Measurements from ENCODE around the gene ATG12. TPM values are rescaled to one million over a fixed set of nuclear protein-coding genes. Genes with fewer than 3 reads are reported as not detected.

ATG12 gene
- total and polyA plus RNA-seq, 2 of the 13 experiments (the other 11 are each of a cell fraction or from before 2014, with no cell fraction given) = 46.4 to 58.1 TPM

DNA sequence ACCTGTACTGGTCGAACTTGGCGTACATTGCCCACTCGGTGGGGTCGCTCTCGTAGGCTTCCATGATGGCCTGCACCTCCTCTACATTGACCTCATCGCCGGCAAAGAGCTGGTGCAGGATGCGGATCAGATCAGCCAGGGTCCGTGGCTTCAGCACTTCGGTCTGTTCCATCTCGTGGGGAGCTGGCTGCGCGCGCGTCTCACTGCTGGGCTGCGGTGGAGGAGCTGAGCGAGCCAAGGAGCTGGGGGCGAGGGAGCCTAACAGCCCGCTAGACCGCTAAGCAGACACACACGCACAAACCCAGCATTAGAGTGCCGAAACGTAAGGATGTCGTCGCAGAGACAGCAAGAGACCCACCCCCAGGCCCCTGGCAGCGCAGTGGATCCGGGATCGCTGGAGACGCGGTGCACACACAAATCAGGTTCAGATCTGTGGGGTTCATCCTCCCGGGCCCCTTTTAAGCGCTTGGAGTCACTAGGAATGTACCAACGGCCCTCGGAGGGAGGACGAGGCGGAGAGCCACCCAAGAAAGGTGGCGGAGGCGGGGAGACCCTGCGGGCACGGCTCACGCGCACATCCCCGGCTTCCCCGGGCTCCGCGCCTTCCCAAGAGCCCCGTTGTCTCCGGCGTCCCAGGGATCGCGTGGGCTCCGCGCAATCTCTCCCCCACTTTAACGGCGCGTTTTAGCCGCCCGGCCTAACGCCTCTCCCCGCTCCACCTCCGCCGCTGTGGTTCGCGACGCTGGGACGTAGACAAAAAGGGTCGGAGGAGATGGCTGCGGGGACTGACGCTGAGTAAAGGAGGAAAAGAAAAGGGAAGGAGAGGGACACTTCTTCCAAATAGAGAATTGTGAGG is 24.9 kb downstream of the ATG12 start, which contains the start of gene CDO1 (continued):
- TF ChIP-seq, protein P1, sequence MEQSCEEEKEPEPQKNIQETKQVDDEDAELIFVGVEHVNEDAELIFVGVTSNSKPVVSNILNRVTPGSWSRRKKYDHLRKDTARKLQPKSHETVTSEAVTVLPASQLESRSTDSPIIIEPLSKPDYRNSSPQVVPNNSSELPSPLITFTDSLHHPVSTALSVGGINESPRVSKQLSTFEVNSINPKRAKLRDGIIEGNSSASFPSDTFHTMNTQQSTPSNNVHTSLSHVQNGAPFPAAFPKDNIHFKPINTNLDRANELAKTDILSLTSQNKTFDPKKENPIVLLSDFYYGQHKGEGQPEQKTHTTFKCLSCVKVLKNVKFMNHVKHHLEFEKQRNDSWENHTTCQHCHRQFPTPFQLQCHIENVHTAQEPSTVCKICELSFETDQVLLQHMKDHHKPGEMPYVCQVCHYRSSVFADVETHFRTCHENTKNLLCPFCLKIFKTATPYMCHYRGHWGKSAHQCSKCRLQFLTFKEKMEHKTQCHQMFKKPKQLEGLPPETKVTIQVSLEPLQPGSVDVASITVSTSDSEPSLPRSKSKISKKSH (CRISPR knock-in tag; IDR thresholded peaks at IDR 0.05; ENCODE audit: borderline replicate concordance) = peak; percentile 54; the same call in 1 of the 2 replicates
- TF ChIP-seq SKI (IDR thresholded peaks at IDR 0.05; ENCODE audit: partially characterized antibody) (no peak), DMTF1 (CRISPR knock-in tag; IDR thresholded peaks at IDR 0.05) (no peak), ERF (CRISPR knock-in tag; IDR thresholded peaks at IDR 0.05) (no peak), CHD4 (IDR thresholded peaks at IDR 0.05; ENCODE audit: borderline replicate concordance, low read length) (no peak), ARID4A (CRISPR knock-in tag; IDR thresholded peaks at IDR 0.05; ENCODE audit: borderline replicate concordance) (peak; percentile 58; the same call in 1 of the 2 replicates), ZFAT (CRISPR knock-in tag; conservative IDR thresholded peaks at IDR 0.05) (no peak), ZMYM4 (CRISPR knock-in tag; IDR thresholded peaks at IDR 0.05) (peak; percentile 65)
- TF ChIP-seq, protein P2, sequence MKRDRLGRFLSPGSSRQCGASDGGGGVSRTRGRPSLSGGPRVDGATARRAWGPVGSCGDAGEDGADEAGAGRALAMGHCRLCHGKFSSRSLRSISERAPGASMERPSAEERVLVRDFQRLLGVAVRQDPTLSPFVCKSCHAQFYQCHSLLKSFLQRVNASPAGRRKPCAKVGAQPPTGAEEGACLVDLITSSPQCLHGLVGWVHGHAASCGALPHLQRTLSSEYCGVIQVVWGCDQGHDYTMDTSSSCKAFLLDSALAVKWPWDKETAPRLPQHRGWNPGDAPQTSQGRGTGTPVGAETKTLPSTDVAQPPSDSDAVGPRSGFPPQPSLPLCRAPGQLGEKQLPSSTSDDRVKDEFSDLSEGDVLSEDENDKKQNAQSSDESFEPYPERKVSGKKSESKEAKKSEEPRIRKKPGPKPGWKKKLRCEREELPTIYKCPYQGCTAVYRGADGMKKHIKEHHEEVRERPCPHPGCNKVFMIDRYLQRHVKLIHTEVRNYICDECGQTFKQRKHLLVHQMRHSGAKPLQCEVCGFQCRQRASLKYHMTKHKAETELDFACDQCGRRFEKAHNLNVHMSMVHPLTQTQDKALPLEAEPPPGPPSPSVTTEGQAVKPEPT (CRISPR knock-in tag; IDR thresholded peaks at IDR 0.05; ENCODE audit: low read depth) = no peak
- TF ChIP-seq, protein P3, sequence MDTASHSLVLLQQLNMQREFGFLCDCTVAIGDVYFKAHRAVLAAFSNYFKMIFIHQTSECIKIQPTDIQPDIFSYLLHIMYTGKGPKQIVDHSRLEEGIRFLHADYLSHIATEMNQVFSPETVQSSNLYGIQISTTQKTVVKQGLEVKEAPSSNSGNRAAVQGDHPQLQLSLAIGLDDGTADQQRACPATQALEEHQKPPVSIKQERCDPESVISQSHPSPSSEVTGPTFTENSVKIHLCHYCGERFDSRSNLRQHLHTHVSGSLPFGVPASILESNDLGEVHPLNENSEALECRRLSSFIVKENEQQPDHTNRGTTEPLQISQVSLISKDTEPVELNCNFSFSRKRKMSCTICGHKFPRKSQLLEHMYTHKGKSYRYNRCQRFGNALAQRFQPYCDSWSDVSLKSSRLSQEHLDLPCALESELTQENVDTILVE (CRISPR knock-in tag; IDR thresholded peaks at IDR 0.05) = no peak
- TF ChIP-seq, protein P4, sequence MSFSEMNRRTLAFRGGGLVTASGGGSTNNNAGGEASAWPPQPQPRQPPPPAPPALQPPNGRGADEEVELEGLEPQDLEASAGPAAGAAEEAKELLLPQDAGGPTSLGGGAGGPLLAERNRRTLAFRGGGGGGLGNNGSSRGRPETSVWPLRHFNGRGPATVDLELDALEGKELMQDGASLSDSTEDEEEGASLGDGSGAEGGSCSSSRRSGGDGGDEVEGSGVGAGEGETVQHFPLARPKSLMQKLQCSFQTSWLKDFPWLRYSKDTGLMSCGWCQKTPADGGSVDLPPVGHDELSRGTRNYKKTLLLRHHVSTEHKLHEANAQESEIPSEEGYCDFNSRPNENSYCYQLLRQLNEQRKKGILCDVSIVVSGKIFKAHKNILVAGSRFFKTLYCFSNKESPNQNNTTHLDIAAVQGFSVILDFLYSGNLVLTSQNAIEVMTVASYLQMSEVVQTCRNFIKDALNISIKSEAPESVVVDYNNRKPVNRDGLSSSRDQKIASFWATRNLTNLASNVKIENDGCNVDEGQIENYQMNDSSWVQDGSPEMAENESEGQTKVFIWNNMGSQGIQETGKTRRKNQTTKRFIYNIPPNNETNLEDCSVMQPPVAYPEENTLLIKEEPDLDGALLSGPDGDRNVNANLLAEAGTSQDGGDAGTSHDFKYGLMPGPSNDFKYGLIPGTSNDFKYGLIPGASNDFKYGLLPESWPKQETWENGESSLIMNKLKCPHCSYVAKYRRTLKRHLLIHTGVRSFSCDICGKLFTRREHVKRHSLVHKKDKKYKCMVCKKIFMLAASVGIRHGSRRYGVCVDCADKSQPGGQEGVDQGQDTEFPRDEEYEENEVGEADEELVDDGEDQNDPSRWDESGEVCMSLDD (CRISPR knock-in tag; IDR thresholded peaks at IDR 0.05; ENCODE audit: borderline replicate concordance) = no peak

All from HepG2 (cell line).